ENCODE measurements around the gene GPR176.

GRCh38 chr15:39801641-39802309, 118.3 kb downstream of the GPR176 start:
- TF ChIP-seq EZH2 (IDR thresholded peaks at IDR 0.05; ENCODE audit: borderline replicate concordance), result no peak
- no peak for TF ChIP-seq EZH2phosphoT487 (IDR thresholded peaks at IDR 0.05; ENCODE audit: low read depth, severe bottlenecking, unreplicated experiment)
